Measurements from ENCODE around the gene PRODH2. TPM values are rescaled to one million over a fixed set of nuclear protein-coding genes. Genes with fewer than 3 reads are reported as not detected.
A peak's percentile ranks its signal among the peaks of the same experiment; 100 is the strongest.

PRODH2 gene
- total and polyA plus RNA-seq, 2 donors (not counting 3 experiments of a cell fraction or from before 2014, with no cell fraction given), result not detected

DNA sequence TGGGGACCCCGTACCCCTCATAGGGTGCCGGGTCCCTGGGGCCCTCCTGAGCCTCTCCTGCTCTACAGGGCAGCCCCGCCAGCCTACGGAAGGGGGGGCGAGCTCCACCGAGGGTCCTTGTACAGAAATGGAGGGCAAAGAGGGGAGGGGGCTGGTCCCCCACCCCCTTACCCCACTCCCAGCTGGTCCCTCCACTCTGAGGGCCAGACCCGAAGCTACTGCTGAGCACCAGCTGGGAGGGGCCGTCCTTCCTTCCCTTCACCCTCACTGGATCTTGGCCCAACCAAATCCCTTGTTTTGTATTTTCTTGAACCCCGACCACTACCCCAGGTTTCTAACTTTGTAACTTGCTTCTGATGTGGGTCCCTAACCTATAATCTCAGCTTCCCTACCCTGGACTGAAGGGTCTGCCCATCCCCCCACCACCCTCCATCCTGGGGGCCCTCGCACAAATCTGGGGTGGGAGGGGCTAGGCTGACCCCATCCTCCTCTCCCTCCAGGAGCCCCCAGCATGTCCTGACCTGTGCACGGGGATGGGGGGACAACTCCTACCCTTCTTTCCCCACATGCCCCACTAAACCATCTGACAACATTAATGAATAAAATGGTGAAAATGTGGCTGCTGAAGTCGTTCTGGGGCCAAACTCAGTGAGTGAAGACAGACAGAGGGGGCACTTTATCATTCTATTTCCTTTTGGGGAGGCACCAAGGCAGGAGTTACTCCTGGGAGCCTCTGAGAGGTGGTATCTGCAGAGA lies 24.3 kb downstream of the PRODH2 start:
- TSS peak; percentile 11 for BruUV-seq (replicated peaks)
- Histone ChIP-seq H3K4me1 (ENCODE audit: control insufficient read depth, extremely low read depth, insufficient read depth, low read length) (no peaks in the 10 kb centered on the region), H3K9ac (replicated peaks; ENCODE audit: extremely low read depth, insufficient read depth, low read length) (no peak overlapping the region), H3K4me2 (ENCODE audit: insufficient read depth, low read length) (no peak overlapping the region), H3K9me1 (replicated peaks; ENCODE audit: control insufficient read depth, extremely low read depth, insufficient read depth, low read length) (no peaks in the 10 kb centered on the region), H3K9me3 (replicated peaks; ENCODE audit: control insufficient read depth, insufficient read depth, low read length) (no peaks in the 10 kb centered on the region), H3K36me3 (ENCODE audit: control insufficient read depth in 2 of 2, extremely low read depth in 1 of 2, insufficient read depth in 2 of 2, low read length in 2 of 2) (peaks cover 0 to 2% of the 10 kb centered on the region in 2 experiments), H3K27ac (ENCODE audit: insufficient read depth, low read depth, low read length) (no peak overlapping the region), H3K79me2 (ENCODE audit: control insufficient read depth, insufficient read depth, low read length) (no peaks in the 10 kb centered on the region), H3K4me3 (replicated peaks in 1 of 3; ENCODE audit: insufficient read depth in 1 of 3, low read depth in 1 of 3, low read length in 3 of 3) (no peak overlapping the region), H2AFZ (ENCODE audit: low read depth, low read length) (no peak overlapping the region), H3K27me3 (ENCODE audit: control insufficient read depth in 2 of 2, insufficient read depth in 2 of 2, low read length in 2 of 2) (no peaks in the 10 kb centered on the region), H4K20me1 (replicated peaks; ENCODE audit: control insufficient read depth, extremely low read depth, insufficient read depth, low read length) (no peaks in the 10 kb centered on the region)
- intact Hi-C loops (cut with micrococcal nuclease), result no loop called here
- FAIRE-seq, result no peak
- no peak for DNase-seq (ENCODE audit: low read depth, low spot score)
- CTCF ChIA-PET, result no interaction called here
- TF ChIP-seq MYC (IDR thresholded peaks at IDR 0.05; ENCODE audit: low read depth, low read length), result no peak
- no peak for TF ChIP-seq POLR2AphosphoS5 (IDR thresholded peaks at IDR 0.05; ENCODE audit: insufficient read depth, low read depth, low read length)
- TF ChIP-seq, protein P1, sequence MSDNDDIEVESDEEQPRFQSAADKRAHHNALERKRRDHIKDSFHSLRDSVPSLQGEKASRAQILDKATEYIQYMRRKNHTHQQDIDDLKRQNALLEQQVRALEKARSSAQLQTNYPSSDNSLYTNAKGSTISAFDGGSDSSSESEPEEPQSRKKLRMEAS (IDR thresholded peaks at IDR 0.05; ENCODE audit: insufficient read depth, insufficient read length), result no peak
- TF ChIP-seq FOS (IDR thresholded peaks at IDR 0.05; ENCODE audit: borderline replicate concordance, insufficient read depth, low read length), result no peak
- no peak for TF ChIP-seq JUN (IDR thresholded peaks at IDR 0.05; ENCODE audit: borderline replicate concordance, insufficient read depth, insufficient read length, low read depth)
- TF ChIP-seq EZH2 (IDR thresholded peaks at IDR 0.05; ENCODE audit: borderline replicate concordance, low read depth, low read length, severe bottlenecking), result no peak
- no peak for TF ChIP-seq POLR2A (IDR thresholded peaks at IDR 0.05; ENCODE audit: low read depth, low read length)
- no peak for TF ChIP-seq GATA2 (IDR thresholded peaks at IDR 0.05; ENCODE audit: insufficient read depth, insufficient read length, low read depth, low read length)
- TF ChIP-seq, protein P2, sequence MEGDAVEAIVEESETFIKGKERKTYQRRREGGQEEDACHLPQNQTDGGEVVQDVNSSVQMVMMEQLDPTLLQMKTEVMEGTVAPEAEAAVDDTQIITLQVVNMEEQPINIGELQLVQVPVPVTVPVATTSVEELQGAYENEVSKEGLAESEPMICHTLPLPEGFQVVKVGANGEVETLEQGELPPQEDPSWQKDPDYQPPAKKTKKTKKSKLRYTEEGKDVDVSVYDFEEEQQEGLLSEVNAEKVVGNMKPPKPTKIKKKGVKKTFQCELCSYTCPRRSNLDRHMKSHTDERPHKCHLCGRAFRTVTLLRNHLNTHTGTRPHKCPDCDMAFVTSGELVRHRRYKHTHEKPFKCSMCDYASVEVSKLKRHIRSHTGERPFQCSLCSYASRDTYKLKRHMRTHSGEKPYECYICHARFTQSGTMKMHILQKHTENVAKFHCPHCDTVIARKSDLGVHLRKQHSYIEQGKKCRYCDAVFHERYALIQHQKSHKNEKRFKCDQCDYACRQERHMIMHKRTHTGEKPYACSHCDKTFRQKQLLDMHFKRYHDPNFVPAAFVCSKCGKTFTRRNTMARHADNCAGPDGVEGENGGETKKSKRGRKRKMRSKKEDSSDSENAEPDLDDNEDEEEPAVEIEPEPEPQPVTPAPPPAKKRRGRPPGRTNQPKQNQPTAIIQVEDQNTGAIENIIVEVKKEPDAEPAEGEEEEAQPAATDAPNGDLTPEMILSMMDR (IDR thresholded peaks at IDR 0.05; ENCODE audit: extremely low read depth in 1 of 2, insufficient read depth in 1 of 2, low read depth in 1 of 2, low read length in 2 of 2), result no peak
- POLR2A ChIA-PET, result no interaction called here
- dilution Hi-C loops (cut with MboI; ENCODE audit: extremely low pct_ligation_motif_present, low sequenced_read_pairs), result no loop called here

Data from endothelial cell of umbilical vein (primary cell).